OCI-LY1 (cell line): ENCODE measurements around the gene MAN1A1.

Experiments used
- H2AFZ ChIP-seq: fragments of 200-600 bp; sonication (generic), shearing (Covaris generic); 2 replicates; pipeline ENCODE4 v1.6.0; 2014; ENCODE audit warnings: antibody characterized with exemption, mild to moderate bottlenecking, low read length
- H3F3A ChIP-seq: fragments of 200-600 bp; sonication (generic), shearing (Covaris generic); 2 replicates; pipeline ENCODE4 v1.6.0; 2014; ENCODE audit warnings: mild to moderate bottlenecking, antibody characterized with exemption, low read length, moderate library complexity; ENCODE audit not compliant: insufficient read depth
- H3K27ac ChIP-seq: fragments of 200-600 bp; sonication (generic); 2 replicates; pipeline ENCODE4 v1.5.1; 2014; ENCODE audit warnings: low read length, mixed run types, mild to moderate bottlenecking, low read depth; ENCODE audit not compliant: poor library complexity, severe bottlenecking
- H3K27me3 ChIP-seq: fragments of 200-600 bp; sonication (generic); 2 replicates; pipeline ENCODE4 v1.6.0; 2014; ENCODE audit warnings: antibody characterized with exemption, mild to moderate bottlenecking, low read length, moderate library complexity; ENCODE audit not compliant: insufficient read depth
- H3K36me3 ChIP-seq: fragments of 200-600 bp; sonication (generic); 2 replicates; pipeline ENCODE4 v1.6.1; 2014; ENCODE audit warnings: mild to moderate bottlenecking, antibody characterized with exemption, low read length, moderate library complexity, mixed read lengths; ENCODE audit not compliant: insufficient read depth
- H3K4me1 ChIP-seq: fragments of 200-600 bp; sonication (generic); 2 replicates; pipeline ENCODE4 v1.5.1; 2014; ENCODE audit warnings: mild to moderate bottlenecking, low read length, moderate library complexity; ENCODE audit not compliant: insufficient read depth, severe bottlenecking
- H3K4me2 ChIP-seq: fragments of 200-600 bp; sonication (generic), shearing (Covaris generic); 2 replicates; pipeline ENCODE4 v1.6.1; 2014; ENCODE audit warnings: low read length
- H3K4me3 ChIP-seq: fragments of 200-600 bp; sonication (generic); 2 replicates; pipeline ENCODE4 v1.5.1; 2014; ENCODE audit warnings: low read length, low read depth, mild to moderate bottlenecking, mixed read lengths; ENCODE audit not compliant: poor library complexity, severe bottlenecking
- H3K79me2 ChIP-seq: fragments of 200-600 bp; shearing (Covaris generic); 2 replicates; pipeline ENCODE4 v1.6.1; 2016; ENCODE audit warnings: mixed run types, low read length, mixed read lengths; ENCODE audit not compliant: insufficient read depth
- H3K9ac ChIP-seq: fragments of 200-600 bp; sonication (generic), shearing (Covaris generic); 2 replicates; pipeline ENCODE4 v1.6.1; 2014; ENCODE audit warnings: mild to moderate bottlenecking, low read length, mixed read lengths
- H3K9me2 ChIP-seq: fragments of 200-600 bp; sonication (generic), shearing (Covaris generic); 2 replicates; pipeline ENCODE4 v1.6.1; 2014; ENCODE audit warnings: low read depth, mild to moderate bottlenecking, low read length, mixed read lengths
- H3K9me3 ChIP-seq: fragments of 200-600 bp; shearing (Covaris generic); 2 replicates; pipeline ENCODE4 v1.6.1; 2014; ENCODE audit warnings: low read length, mixed read lengths
- H4K20me1 ChIP-seq: fragments of 200-600 bp; sonication (generic), shearing (Covaris generic); 2 replicates; pipeline ENCODE4 v1.6.0; 2016; ENCODE audit warnings: mild to moderate bottlenecking, low read length; ENCODE audit not compliant: insufficient read depth
- EZH2 ChIP-seq: fragments of 200-600 bp; sonication (generic), shearing (Covaris generic); IDR thresholded peaks from 2 replicates; pipeline ENCODE4 v1.8.0; 2017; ENCODE audit warnings: borderline replicate concordance, mixed run types, mild to moderate bottlenecking, antibody characterized with exemption, low read length, moderate library complexity, mixed read lengths
- TF ChIP-seq, protein P1 (sequence below): fragments of 200-600 bp; sonication (generic), shearing (Covaris generic); IDR thresholded peaks from 2 replicates; pipeline ENCODE4 v1.5.1; 2017; ENCODE audit warnings: mild to moderate bottlenecking, antibody characterized with exemption, low read length, moderate library complexity, mixed read lengths

Gene MAN1A1

DNA sequence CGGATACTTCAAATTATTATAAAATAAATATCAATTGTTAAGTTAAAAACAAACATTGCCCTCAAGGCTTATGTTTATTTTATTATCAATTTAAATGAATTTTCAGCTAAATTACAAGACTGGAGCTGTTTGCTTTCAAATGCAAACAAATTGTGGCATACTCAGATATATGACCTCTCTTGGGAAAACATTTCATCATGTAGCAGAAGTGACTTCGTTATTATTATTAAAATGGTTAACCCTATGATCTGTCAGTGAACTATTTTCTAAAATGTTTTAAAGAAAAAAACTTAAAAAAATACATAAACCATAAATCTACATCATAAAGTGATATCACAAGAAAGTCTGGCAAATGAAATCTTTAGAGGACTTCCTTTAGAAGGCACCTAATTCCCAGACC is 72.5 kb downstream of the MAN1A1 start:
- TF ChIP-seq EZH2: no peak
- TF ChIP-seq, protein P1, sequence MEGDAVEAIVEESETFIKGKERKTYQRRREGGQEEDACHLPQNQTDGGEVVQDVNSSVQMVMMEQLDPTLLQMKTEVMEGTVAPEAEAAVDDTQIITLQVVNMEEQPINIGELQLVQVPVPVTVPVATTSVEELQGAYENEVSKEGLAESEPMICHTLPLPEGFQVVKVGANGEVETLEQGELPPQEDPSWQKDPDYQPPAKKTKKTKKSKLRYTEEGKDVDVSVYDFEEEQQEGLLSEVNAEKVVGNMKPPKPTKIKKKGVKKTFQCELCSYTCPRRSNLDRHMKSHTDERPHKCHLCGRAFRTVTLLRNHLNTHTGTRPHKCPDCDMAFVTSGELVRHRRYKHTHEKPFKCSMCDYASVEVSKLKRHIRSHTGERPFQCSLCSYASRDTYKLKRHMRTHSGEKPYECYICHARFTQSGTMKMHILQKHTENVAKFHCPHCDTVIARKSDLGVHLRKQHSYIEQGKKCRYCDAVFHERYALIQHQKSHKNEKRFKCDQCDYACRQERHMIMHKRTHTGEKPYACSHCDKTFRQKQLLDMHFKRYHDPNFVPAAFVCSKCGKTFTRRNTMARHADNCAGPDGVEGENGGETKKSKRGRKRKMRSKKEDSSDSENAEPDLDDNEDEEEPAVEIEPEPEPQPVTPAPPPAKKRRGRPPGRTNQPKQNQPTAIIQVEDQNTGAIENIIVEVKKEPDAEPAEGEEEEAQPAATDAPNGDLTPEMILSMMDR: no peak
- no peaks in the 10 kb centered on the region for H3K27me3 ChIP-seq
- H3K9ac ChIP-seq: no peak overlapping the region
- no peak overlapping the region for H3K4me3 ChIP-seq
- no peaks in the 10 kb centered on the region for H3K4me1 ChIP-seq
- no peaks in the 10 kb centered on the region for H3K9me2 ChIP-seq
- no peak overlapping the region for H3K4me2 ChIP-seq
- H3K27ac ChIP-seq: no peak overlapping the region
- H2AFZ ChIP-seq: no peak overlapping the region
- H3K79me2 ChIP-seq: no peaks in the 10 kb centered on the region
- no peaks in the 10 kb centered on the region for H3F3A ChIP-seq
- H3K9me3 ChIP-seq: 0 out of 2 replicates have a peak, but pooled peaks cover 2% of the 10 kb centered on the region
- no peaks in the 10 kb centered on the region for H4K20me1 ChIP-seq
- 0 out of 2 replicates have a peak, but pooled peaks cover 7% of the 10 kb centered on the region for H3K36me3 ChIP-seq

DNA sequence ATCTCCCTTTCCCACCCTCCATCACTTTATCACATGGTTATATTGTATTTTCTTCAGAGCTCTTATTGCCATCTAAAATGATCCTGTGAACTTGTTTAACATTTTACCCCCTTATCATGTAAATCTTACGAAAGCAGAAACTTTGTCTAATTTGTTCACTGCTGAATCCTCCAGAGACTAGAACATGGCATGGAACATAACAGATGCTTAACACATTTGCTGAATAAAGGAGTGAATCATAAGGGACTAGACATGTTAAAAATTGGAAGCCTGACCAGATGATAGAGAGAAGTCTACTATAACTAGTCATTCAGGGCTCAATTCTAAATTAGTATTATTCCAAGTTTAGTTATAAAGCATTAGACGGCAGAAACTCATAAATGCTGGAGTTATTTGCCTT is 73.3 kb downstream of the MAN1A1 start:
- Histone ChIP-seq H3K27ac (no peak overlapping the region), H2AFZ (no peak overlapping the region), H3K79me2 (no peaks in the 10 kb centered on the region), H4K20me1 (no peaks in the 10 kb centered on the region), H3F3A (no peaks in the 10 kb centered on the region), H3K36me3 (peaks cover 8% of the 10 kb centered on the region), H3K9me3 (0 out of 2 replicates have a peak, but pooled peaks cover 2% of the 10 kb centered on the region), H3K9ac (no peak overlapping the region), H3K4me3 (no peak overlapping the region), H3K9me2 (no peaks in the 10 kb centered on the region), H3K27me3 (no peaks in the 10 kb centered on the region), H3K4me1 (no peaks in the 10 kb centered on the region), H3K4me2 (no peak overlapping the region)
- no peak for TF ChIP-seq EZH2
- TF ChIP-seq, protein P1: no peak

DNA sequence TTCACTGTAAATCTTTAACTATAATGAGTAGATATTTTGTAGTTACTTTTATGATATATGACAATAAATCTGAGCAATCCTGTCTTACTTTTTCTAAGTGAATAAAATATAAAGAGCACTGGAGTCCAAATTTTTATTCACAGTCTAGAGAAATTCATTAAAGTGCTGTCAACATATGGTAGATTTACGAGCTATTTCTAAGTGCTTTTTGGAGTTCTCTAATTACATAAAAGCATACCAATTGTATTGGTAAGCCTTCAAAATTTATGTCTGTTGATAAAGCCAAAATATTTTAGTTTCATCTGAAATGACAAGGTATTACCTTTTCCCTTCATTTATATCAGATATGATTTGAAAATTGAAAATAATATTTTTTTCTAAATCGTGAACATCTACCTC is 75.4 kb downstream of the MAN1A1 start:
- no peaks in the 10 kb centered on the region for H3K4me1 ChIP-seq
- no peak overlapping the region for H3K4me3 ChIP-seq
- no peak overlapping the region for H3K9ac ChIP-seq
- H3K36me3 ChIP-seq: peaks cover 18% of the 10 kb centered on the region
- no peak overlapping the region for H3K4me2 ChIP-seq
- no peaks in the 10 kb centered on the region for H3K79me2 ChIP-seq
- no peaks in the 10 kb centered on the region for H3K27me3 ChIP-seq
- no peak overlapping the region for H3K27ac ChIP-seq
- H3F3A ChIP-seq: no peaks in the 10 kb centered on the region
- H2AFZ ChIP-seq: no peak overlapping the region
- no peak for TF ChIP-seq EZH2
- TF ChIP-seq, protein P1: no peak
- no peaks in the 10 kb centered on the region for H4K20me1 ChIP-seq
- H3K9me3 ChIP-seq: 0 out of 2 replicates have a peak, but pooled peaks cover 9% of the 10 kb centered on the region
- no peaks in the 10 kb centered on the region for H3K9me2 ChIP-seq
